ENCODE results near the gene SLC29A4. TPM values are rescaled to one million over a fixed set of nuclear protein-coding genes. Genes with fewer than 3 reads are reported as not detected.

The SLC29A4 gene
- total RNA-seq, 1 experiment from 2014 or later: 4.4 TPM

DNA sequence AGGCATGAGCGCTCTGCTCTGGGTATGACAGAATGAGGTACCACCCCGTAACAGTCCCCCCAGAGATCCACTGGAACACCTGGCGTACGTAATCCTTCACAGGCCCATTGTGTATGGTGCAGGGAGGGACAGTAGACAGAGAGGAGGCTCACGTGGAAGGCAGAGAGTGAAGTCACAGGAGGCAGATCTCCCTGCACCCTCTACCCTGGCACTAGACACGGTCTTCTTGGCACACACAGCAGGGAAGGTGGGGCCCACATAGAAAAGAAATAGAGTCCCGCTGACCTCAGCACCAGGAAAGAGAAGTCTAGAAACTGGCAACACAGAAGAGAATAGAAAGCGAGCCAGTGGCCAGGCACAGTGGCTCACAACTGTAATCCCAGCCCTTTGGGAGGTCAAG, 51.9 kb downstream of the SLC29A4 start:
- no peak for DNase-seq
- Histone ChIP-seq H3K27me3 (no peaks in the 10 kb centered on the region), H3K36me3 (peaks cover 52% of the 10 kb centered on the region), H3K4me3 (no peak overlapping the region), H3K9me3 (no peaks in the 10 kb centered on the region; the same call in 1 of the 2 replicates)

DNA sequence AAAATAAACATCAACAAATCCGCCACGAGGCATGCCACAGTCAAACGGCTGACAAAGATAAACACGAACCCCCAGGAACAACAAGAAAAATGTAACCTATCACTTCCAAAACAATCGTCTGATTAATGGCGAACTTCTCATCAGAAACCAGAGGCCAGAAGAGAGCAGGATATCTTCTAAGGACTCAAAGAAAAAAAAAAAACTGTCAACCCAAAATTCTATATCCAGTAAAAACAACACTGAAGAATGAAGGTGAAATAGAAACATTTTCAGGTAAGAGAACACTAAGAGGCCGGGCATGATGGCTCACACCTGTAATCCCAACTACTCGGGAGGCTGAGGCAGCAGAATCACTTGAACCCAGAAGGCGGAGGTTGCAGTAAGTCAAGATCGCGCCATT, 54.3 kb downstream of the SLC29A4 start:
- Histone ChIP-seq H3K9me3 (no peaks in the 10 kb centered on the region; the same call in 1 of the 2 replicates), H3K36me3 (peaks cover 53% of the 10 kb centered on the region), H3K27me3 (no peaks in the 10 kb centered on the region), H3K4me3 (no peak overlapping the region)
- no peak for DNase-seq

DNA sequence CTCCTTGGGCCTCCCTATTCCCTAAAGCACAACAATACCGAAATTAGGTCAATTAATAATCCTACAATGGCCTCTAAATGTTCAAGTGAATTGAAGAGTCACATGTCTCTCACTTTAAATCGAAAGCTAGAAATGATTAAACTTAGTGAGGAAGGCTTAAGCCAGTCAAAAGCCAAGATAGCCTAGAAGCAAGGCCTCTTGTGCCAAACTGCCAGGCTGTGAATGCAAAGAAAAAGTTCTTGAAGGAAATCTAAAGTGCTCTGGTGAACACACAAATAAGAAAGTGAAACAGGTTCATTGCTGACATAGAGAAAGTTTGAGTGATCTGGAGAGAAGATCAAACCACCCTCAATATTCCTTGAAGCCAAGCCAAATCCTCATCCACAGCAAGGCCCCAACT, 57.2 kb downstream of the SLC29A4 start:
- Histone ChIP-seq H3K4me3 (no peak overlapping the region), H3K36me3 (peaks cover 73% of the 10 kb centered on the region), H3K27me3 (no peaks in the 10 kb centered on the region), H3K9me3 (peaks cover 11% of the 10 kb centered on the region)
- DNase-seq: no peak

DNA sequence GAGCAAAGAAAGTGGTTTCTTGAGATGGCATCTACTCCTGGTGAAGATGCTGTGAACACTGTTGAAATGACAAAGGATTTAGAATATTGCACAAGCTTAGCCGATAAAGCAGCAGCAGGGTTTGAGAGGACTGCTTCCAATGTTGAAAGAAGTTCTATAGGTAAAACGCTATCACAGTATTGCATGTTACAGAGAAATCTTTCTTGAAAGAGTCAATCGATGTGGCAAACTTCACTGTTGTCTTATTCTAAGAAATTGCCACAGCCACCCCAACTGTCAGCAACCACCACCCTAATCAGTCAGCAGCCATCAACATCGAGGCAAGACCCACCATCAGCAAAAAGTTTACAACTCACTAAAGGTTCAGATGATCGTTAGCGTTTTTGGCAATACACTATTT, 59.9 kb downstream of the SLC29A4 start:
- Histone ChIP-seq H3K9me3 (peaks cover 11% of the 10 kb centered on the region), H3K36me3 (peaks cover 79% of the 10 kb centered on the region), H3K4me3 (no peak overlapping the region), H3K27me3 (no peaks in the 10 kb centered on the region)
- DNase-seq: no peak

DNA sequence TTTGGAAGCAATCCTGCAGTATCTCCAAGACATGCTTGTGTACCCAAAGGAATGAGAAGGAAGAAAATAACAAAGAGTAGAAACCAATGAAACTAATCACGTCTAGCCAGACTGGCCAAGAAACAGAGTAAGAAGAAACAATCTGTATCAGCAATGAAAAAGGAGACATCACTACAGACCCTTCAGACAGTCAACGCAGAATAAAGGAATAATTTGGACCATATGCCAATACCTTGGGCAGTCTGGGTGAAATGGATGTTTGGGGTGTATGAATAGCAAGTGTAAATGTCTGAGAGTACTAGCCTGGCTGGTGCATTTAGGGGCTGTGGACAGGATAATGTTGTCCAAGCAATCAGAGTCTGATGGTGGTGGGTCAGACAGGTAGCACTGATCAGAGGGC, 61.1 kb downstream of the SLC29A4 start:
- no peak for DNase-seq
- H3K9me3 ChIP-seq: peaks cover 11% of the 10 kb centered on the region
- no peaks in the 10 kb centered on the region for H3K27me3 ChIP-seq
- no peak overlapping the region for H3K4me3 ChIP-seq
- peaks cover 72% of the 10 kb centered on the region for H3K36me3 ChIP-seq

DNA sequence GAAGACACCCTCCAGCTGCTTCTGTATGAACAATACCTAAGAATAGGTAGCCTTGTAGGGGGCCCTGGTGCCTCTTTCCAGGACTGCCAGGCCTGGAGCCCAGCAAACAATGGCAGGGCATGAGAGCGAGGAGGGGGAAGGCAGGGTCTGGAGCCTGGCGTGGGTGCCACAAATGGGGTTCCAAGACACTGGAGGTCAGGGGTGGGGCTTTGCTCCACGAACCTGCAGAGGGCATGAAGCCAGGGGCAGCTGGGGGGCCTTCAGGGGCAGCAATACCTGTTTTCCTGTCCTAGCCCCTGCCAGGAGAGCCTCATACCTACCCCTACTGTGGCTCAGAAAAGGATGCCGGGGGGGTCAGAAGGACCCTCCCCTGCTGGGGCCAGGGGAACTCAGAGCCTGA, 61.6 kb downstream of the SLC29A4 start:
- DNase-seq: no peak
- Histone ChIP-seq H3K36me3 (peaks cover 70% of the 10 kb centered on the region), H3K27me3 (no peaks in the 10 kb centered on the region), H3K9me3 (peaks cover 11% of the 10 kb centered on the region), H3K4me3 (no peak overlapping the region)

DNA sequence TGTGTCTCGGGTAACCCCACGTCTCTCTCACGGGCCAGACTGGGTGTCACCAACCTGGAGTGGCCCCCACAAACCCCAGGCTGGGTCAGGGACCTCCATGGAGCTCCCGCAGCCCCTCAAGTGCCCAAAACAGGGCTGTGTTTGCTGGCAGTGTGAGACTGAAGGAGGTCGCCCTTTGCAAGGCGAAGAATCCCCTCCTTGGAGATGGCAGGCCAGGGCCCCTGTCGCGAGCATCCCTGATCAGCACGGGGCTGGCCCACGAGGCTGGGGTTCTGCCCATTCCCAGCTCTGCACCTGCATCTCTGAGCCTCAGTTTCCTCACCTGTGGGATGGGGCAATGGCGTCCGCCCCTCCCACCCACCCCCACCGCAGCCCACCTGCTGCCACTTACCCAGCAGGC, 62.4 kb downstream of the SLC29A4 start:
- H3K36me3 ChIP-seq: peaks cover 63% of the 10 kb centered on the region

DNA sequence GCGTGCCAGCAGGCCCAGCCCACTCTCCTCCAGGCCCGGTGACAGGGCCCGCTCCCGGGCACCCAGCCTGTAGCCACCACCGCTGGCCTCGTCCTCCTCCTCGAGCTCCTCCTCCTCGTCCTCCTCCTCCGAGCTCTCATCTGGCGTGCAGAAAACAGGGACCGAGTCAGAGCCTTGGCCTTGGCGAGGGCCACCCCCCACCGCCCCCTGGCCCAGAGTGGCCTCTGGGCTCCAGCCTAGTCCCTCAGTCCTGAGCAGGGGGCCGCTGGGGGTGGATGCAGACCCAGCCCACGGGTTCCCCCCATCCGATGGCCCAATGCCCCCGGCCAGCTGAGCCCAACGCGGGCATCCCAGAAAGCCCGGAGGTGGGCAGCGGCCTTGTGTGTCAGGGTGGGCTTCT, 62.9 kb downstream of the SLC29A4 start:
- peaks cover 61% of the 10 kb centered on the region for H3K36me3 ChIP-seq
- no peaks in the 10 kb centered on the region for H3K27me3 ChIP-seq
- no peak overlapping the region for H3K4me3 ChIP-seq
- peaks cover 11% of the 10 kb centered on the region for H3K9me3 ChIP-seq
- no peak for DNase-seq

More for the DNA sequence above, 62.4 kb downstream of the SLC29A4 start:
- no peak overlapping the region for H3K4me3 ChIP-seq
- H3K27me3 ChIP-seq: no peaks in the 10 kb centered on the region
- DNase-seq: no peak
- H3K9me3 ChIP-seq: peaks cover 11% of the 10 kb centered on the region

DNA sequence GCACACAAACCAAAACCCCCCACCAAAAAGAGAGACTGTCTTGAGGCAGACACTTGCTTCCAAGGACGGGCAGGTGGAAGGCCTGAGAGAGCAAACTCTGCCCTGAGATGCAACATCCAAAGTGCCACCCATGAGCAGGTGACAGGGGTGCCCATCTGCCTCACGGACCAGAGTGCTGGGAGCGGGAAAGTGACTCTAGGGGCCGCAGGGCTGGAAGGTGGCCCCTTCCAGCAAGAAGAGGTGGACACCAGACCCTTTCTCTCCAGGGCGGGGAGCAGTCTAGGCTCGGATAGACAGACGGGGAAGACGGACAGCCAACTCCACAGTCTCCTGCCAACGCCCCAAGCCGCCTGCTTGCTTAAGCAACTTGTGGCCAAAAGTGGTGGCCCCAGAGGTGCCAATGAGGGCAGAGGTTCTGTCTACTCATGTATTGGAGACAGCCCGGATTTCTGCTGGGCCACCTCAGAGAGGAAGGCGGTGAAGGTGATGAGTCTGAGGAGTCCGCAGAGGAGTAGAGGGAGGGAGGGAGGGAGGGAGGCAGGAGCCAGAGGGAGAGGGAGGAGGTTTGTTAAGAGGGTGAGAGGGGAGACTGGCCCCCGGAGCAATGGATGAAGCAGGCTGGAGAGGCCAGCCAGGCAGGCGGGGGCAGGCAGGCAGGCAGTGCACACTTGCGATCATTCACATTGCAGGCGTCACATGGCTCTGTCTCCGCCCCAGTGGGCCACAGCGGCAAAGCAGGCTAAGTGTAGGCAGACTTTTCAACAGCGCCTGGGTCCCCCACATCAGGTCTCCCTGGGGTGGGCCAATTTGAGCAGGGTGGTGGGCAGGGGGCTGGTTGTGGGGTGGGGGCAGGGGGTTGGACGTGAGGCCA, 65.6 kb downstream of the SLC29A4 start:
- no peak for DNase-seq
- peaks cover 53% of the 10 kb centered on the region for H3K36me3 ChIP-seq
- H3K4me3 ChIP-seq: no peak overlapping the region
- H3K9me3 ChIP-seq: peaks cover 11% of the 10 kb centered on the region
- no peaks in the 10 kb centered on the region for H3K27me3 ChIP-seq

DNA sequence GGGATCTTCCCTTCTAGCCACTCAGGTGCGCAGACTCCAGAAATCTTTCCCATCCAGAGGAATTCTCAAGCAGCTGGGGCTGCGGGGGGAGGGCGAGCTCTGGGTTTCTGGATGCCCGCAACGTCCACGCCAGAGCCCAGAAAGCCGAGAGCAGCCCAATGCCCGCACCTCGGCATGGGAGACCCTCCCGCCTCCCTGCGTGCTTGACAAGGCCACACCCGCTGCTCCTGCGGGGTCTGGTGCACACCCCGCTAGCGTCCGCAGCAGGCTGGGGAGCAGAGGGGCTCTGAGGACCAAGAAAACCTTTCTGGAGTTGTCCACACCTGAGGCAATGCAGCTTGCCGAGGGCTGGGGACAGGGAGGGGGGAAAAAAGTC, 66.2 kb downstream of the SLC29A4 start:
- H3K36me3 ChIP-seq: peaks cover 51% of the 10 kb centered on the region
- H3K9me3 ChIP-seq: peaks cover 5% of the 10 kb centered on the region
- H3K27me3 ChIP-seq: no peaks in the 10 kb centered on the region
- H3K4me3 ChIP-seq: no peak overlapping the region
- no peak for DNase-seq

DNA sequence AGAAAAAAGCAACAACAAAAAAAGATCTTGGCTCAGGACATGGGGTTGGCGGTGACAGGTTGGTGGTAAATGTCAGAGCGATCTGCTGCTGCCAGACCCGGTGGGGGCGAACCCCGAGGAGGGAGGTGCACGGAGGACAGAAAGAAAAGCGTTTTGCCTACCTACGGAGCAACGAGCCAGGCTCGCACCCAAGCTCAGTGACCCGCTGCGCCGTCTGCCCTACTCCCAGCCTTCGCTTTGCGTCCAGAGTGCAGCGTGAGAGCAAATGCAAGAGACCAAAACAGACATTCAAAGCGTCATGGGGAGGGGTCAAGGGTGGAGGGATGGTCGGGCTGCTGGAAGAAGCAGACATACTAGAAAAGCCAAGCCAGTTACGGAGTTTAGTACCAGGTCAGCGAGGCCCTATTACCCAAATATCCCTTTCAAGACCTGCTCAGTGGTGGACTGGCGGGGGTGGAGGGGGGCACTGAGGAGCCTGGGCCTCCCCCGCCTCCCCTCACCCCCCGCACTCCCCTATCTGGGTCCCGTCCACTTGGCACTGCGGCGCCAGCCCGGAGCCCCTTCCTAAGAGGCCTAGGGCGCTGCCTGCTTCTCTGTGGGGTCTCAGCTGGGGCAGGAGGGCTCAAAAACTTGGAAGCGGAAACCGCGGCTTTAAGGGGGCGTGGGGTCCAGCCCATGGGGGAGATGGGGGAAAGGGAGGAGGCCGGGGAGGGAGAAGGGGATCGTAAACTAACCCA, 66.9 kb downstream of the SLC29A4 start:
- Histone ChIP-seq H3K4me3 (no peak overlapping the region), H3K9me3 (no peaks in the 10 kb centered on the region; the same call in 1 of the 2 replicates), H3K36me3 (peaks cover 47% of the 10 kb centered on the region), H3K27me3 (no peaks in the 10 kb centered on the region)
- DNase-seq: no peak

DNA sequence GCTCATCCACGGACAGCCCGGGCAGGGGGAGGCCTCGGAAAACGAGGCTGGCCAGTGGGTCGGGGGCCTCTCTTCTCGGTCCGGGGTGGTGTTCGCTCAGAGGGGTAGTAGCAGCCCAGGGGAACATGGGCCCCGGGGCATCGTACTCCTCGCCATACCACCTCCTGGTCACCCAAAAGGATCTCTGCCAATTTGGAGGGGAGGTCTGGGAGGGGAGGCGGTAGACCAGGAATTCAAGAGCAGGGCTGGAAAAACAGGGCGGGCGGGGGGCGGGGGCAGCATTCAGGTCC, 67.4 kb downstream of the SLC29A4 start:
- H3K36me3 ChIP-seq: peaks cover 45% of the 10 kb centered on the region

DNA sequence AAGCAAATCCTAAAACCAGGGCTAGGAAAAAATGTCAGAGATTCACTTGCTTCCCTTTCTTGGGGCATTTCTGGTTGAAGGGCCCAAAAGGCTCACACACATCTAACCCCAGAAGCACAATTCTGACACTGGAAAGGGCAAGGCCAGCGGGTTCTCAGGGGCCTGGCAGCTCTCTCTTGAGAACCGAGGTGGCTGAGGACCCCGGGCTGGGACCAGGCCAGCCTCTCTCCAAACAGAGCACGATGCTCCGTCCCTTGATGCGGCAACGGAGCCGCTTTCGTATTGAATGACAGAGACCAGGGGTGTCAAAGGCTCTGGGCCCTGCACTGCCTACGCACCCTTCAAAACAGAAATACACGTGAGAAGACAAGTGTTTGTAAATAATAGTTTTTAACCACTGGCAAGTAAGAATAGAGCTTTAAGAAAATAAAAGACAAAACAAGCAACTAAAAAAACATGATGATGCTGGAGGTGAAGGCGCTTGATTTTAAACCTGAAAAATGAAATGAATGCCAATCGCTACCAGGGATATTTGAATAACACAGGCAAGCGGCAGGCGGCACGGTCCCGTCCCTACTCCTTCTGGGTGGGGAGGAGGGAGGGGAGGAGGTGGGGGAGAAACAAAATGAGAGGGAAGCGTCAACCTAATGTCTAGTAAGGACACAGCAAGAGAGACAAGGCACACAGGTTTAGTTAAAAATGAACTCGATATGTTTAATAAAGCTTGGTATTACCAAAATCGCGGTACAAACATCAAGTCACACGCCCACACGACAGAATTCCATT, 68.0 kb downstream of the SLC29A4 start:
- Histone ChIP-seq H3K27me3 (no peaks in the 10 kb centered on the region), H3K36me3 (peaks cover 47% of the 10 kb centered on the region), H3K4me3 (no peak overlapping the region), H3K9me3 (no peaks in the 10 kb centered on the region; the same call in 1 of the 2 replicates)
- DNase-seq: no peak

More for the DNA sequence above, 67.4 kb downstream of the SLC29A4 start:
- no peak for DNase-seq
- H3K27me3 ChIP-seq: no peaks in the 10 kb centered on the region
- H3K4me3 ChIP-seq: no peak overlapping the region
- no peaks in the 10 kb centered on the region; the same call in 1 of the 2 replicates for H3K9me3 ChIP-seq

DNA sequence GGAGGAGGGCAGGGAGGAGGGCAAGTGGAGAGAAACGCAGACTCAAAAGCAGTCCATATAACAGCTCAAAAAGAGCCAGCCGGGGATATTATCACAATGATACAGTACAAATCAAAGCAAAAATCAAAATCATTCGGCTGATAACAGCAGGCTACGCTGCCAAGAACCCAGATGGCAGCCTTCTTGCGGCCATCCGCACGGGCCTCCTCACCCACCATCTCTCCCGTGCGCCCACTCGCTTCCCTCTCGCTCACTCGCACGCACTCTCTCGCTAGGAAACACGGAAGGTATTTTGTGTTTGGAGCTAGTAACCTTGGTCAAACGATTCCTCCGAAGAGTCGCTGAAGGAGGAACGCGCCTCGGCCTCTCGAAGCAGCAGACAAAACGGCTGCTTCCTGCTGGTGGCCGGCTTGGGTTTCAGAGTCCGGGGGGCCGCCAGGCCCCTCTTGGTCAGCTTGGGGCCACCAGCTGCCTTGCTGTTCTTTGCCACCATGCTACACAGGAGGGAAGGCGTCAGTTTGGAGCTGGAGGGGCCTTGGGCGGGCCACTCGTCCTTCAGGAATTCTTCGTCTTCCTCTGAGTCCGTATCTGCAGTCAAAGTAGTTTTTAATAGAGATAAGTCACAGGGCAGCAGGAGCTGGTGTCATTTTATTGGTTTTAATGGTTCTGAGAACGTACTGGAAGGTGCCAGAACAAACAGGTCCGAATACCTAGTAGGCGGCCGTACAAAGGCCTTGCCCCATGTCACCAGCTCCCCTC, 68.9 kb downstream of the SLC29A4 start:
- Histone ChIP-seq H3K9me3 (no peaks in the 10 kb centered on the region), H3K4me3 (no peak overlapping the region), H3K27me3 (no peaks in the 10 kb centered on the region), H3K36me3 (peaks cover 44% of the 10 kb centered on the region)
- no peak for DNase-seq

DNA sequence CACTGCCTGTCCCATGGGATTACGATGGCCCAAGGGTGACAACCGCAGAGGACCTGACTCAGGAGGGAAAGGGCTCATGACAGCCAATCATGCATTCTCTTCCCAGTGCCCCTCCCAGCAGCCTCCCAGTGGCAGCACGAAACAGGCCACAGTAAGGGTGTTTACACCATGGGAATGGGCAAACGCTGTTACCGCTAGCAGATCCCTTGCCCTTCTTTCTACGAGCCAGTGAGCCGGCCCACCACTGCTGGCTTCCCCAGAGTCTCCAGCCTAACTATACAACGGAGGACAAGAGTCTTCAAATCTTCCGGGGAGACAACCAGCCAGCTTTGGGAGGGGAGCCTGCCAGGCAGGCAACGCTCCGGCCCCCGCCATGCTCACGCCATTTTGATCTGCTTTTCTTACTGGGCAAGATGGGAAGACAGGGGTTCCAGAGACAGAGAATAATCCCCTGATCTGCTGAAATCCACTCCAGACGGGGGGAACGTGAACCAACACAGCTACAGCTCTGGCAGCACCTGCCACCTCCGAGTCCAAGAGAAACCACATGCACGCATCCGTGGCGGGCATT, 69.8 kb downstream of the SLC29A4 start:
- Histone ChIP-seq H3K4me3 (no peak overlapping the region), H3K36me3 (peaks cover 42% of the 10 kb centered on the region), H3K9me3 (no peaks in the 10 kb centered on the region), H3K27me3 (no peaks in the 10 kb centered on the region)
- DNase-seq: no peak
